Rectal smooth muscle tissue (tissue), 1 donor: ENCODE results near the gene NQO2.
"Not testable (repeated sequence)": the region's sequence is repeated elsewhere in the genome, so short reads cannot be mapped to it uniquely, and the experiment has no call there.

Experiments
- H3K27ac ChIP-seq: one replicate; pipeline ENCODE4 v1.7.0; 2013; ENCODE audit warnings: low read depth, low read length, inconsistent platforms
- H3K27me3 ChIP-seq: one replicate; pipeline ENCODE4 v1.7.0; 2013; ENCODE audit warnings: low read length; ENCODE audit not compliant: control insufficient read depth, insufficient read depth
- H3K36me3 ChIP-seq: one replicate; pipeline ENCODE4 v1.7.0; 2013; ENCODE audit warnings: low read length; ENCODE audit not compliant: control insufficient read depth, insufficient read depth
- H3K4me1 ChIP-seq: one replicate; pipeline ENCODE4 v1.7.0; 2013; ENCODE audit warnings: low read length; ENCODE audit not compliant: control insufficient read depth, insufficient read depth
- H3K4me3 ChIP-seq: one replicate; pipeline ENCODE4 v1.7.0; 2013; ENCODE audit warnings: low read length
- H3K9ac ChIP-seq: one replicate; pipeline ENCODE4 v1.7.0; 2013; ENCODE audit warnings: low read length

NQO2 gene

GRCh38 chr6:2984738-2985406 lies 14.8 kb upstream of the NQO2 start:
- Histone ChIP-seq H3K27ac (no peak overlapping the region), H3K36me3 (no peaks in the 10 kb centered on the region), H3K27me3 (no peaks in the 10 kb centered on the region), H3K9ac (no peak overlapping the region), H3K4me1 (peaks cover 17% of the 10 kb centered on the region), H3K4me3 (no peak overlapping the region)

GRCh38 chr6:2986722-2987221 lies 12.9 kb upstream of the NQO2 start:
- Histone ChIP-seq H3K4me3 (peak overlapping the region; percentile 10), H3K36me3 (no peaks in the 10 kb centered on the region), H3K27me3 (no peaks in the 10 kb centered on the region), H3K9ac (no peak overlapping the region), H3K4me1 (peaks cover 11% of the 10 kb centered on the region), H3K27ac (peak overlapping the region; percentile 59)

- H3K4me1 ChIP-seq: peaks cover 11% of the 10 kb centered on the region
- H3K27ac ChIP-seq: peak overlapping the region; percentile 92
- H3K36me3 ChIP-seq: no peaks in the 10 kb centered on the region
- H3K4me3 ChIP-seq: peak overlapping the region; percentile 92
- no peaks in the 10 kb centered on the region for H3K27me3 ChIP-seq
- H3K9ac ChIP-seq: no peak overlapping the region
Observed at GRCh38 chr6:2988094-2988425, 11.6 kb upstream of the NQO2 start.

- peak overlapping the region; percentile 88 for H3K9ac ChIP-seq
- H3K36me3 ChIP-seq: no peaks in the 10 kb centered on the region
- H3K27me3 ChIP-seq: no peaks in the 10 kb centered on the region
- H3K4me1 ChIP-seq: peaks cover 11% of the 10 kb centered on the region
- H3K4me3 ChIP-seq: peak overlapping the region; percentile 92
- H3K27ac ChIP-seq: peak overlapping the region; percentile 92
Observed at GRCh38 chr6:2988426-2989331, 11.0 kb upstream of the NQO2 start.

GRCh38 chr6:2989332-2990247 lies 10.1 kb upstream of the NQO2 start:
- Histone ChIP-seq H3K9ac (peak overlapping the region; percentile 39), H3K27ac (peak overlapping the region; percentile 92), H3K4me3 (peak overlapping the region; percentile 92), H3K36me3 (no peaks in the 10 kb centered on the region), H3K27me3 (no peaks in the 10 kb centered on the region), H3K4me1 (peaks cover 11% of the 10 kb centered on the region)

- Histone ChIP-seq H3K9ac (peak overlapping the region; percentile 39), H3K4me1 (peaks cover 11% of the 10 kb centered on the region), H3K27ac (peak overlapping the region; percentile 92), H3K27me3 (no peaks in the 10 kb centered on the region), H3K4me3 (peak overlapping the region; percentile 92), H3K36me3 (no peaks in the 10 kb centered on the region)
Observed at GRCh38 chr6:2990248-2990931, 9.3 kb upstream of the NQO2 start.

- no peak overlapping the region for H3K9ac ChIP-seq
- peak overlapping the region; percentile 92 for H3K4me3 ChIP-seq
- H3K27ac ChIP-seq: peak overlapping the region; percentile 92
- peaks cover 11% of the 10 kb centered on the region for H3K4me1 ChIP-seq
- H3K36me3 ChIP-seq: no peaks in the 10 kb centered on the region
- no peaks in the 10 kb centered on the region for H3K27me3 ChIP-seq
Observed at GRCh38 chr6:2990932-2991506, 8.7 kb upstream of the NQO2 start.

GRCh38 chr6:2992330-2992979 lies 7.2 kb upstream of the NQO2 start:
- Histone ChIP-seq H3K27ac (peak overlapping the region; percentile 50), H3K9ac (no peak overlapping the region)

GRCh38 chr6:2993755-2994317 lies 5.9 kb upstream of the NQO2 start:
- Histone ChIP-seq H3K4me3 (no peak overlapping the region), H3K27me3 (no peaks in the 10 kb centered on the region), H3K36me3 (no peaks in the 10 kb centered on the region), H3K4me1 (peaks cover 4% of the 10 kb centered on the region), H3K9ac (no peak overlapping the region), H3K27ac (no peak overlapping the region)

More at GRCh38 chr6:2992330-2992979, 7.2 kb upstream of the NQO2 start:
- Histone ChIP-seq H3K4me3 (no peak overlapping the region), H3K36me3 (no peaks in the 10 kb centered on the region), H3K4me1 (peaks cover 6% of the 10 kb centered on the region), H3K27me3 (no peaks in the 10 kb centered on the region)

GRCh38 chr6:2998249-2998997 lies 1.3 kb upstream of the NQO2 start:
- H3K27me3 ChIP-seq, H3K4me1 ChIP-seq, H3K9ac ChIP-seq, H3K36me3 ChIP-seq: not testable (repeated sequence)
- peak overlapping the region; percentile 87 for H3K4me3 ChIP-seq
- H3K27ac ChIP-seq: peak overlapping the region; percentile 83
